GM21528 (cell line): ENCODE results near the gene CMTM2.
A peak's percentile ranks its signal among the peaks of the same experiment; 100 is the strongest.
"Not testable (repeated sequence)": the region's sequence is repeated elsewhere in the genome, so short reads cannot be mapped to it uniquely, and the experiment has no call there.

Source experiments
- ATAC-seq: cut with Tn5 transposase; IDR thresholded peaks from one replicate; pipeline ENCODE4 v1.9.1; 2021; ENCODE audit warnings: mild to moderate bottlenecking, moderate library complexity; ENCODE audit not compliant: unreplicated experiment, low FRiP score

CMTM2 gene

DNA sequence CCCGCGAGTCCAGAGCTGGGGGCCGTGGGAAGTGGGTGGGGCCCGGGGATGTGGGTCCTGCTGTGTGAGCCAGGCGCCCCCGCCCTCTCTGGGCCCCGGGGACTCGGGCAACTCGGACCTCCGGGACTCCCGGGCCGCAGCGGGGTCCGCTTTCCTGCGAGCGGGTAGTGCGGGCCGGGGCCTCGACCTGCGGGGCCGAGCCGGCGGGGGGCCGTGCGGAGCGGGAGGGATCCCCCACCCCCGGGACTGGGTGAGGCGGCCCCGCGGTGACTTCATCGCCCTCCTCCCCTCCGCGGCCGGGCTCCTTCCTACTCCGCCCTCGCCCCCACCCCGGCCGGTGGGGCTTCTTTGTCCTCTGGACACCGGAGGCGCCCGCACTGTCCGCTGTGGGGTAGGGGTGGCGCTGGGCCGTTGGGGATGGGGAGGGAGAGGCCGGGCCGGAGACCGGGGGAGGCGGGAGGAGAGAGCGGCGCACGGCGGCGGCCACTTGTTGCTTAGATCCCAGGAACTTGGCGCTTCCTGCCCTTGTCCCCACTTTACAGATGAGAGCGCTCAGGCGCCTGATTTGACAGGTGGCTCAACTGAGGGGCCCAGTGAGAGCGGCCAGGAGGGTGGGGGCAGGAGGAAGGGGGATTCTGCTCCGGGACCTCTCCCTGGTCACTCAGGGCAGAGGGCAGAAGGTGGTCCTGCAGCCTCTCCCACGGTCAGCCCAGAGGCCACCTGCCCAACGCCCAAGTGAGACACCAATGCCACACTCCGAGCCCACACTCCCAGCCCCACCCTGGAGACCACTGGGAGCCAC is 26.1 kb downstream of the CMTM2 start:
- ATAC-seq: peak; percentile 10

DNA sequence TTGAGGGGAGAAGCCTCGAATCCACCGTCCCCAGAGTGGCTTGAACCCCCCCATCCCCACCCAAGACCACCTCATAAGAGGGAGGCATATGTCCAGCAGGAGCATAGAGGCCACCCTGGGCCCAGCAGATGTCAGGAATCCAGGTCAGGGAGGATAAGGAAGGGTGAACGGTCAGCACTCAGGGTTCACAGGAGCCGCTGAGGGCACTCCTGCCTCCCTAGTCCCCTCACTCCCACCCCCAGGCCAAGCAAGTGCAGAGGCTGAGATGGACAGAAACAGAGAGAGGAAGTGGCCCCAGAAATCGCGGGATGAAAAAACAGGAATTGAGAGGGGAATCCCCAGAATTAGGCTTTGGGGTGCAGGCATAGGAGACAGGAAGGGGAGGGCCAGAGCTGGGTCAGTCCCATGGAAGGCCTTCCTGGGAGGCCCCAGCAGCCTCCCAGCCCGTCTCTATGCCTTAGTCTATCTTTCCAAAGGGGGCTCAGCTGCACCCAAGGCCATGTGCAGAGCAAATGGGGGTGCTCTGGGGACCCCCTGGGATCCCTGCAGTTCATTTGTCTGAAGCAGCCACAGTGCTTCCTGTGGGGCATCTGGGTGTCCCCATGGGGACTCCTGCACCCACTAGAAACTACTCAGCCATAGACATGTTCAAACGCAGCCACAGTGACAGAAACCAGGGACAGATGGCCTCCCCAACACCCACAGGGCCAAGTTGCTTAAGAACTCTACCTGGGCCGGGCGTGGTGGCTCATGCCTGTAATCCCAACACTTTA is 26.9 kb downstream of the CMTM2 start:
- peak; percentile 36 for ATAC-seq

DNA sequence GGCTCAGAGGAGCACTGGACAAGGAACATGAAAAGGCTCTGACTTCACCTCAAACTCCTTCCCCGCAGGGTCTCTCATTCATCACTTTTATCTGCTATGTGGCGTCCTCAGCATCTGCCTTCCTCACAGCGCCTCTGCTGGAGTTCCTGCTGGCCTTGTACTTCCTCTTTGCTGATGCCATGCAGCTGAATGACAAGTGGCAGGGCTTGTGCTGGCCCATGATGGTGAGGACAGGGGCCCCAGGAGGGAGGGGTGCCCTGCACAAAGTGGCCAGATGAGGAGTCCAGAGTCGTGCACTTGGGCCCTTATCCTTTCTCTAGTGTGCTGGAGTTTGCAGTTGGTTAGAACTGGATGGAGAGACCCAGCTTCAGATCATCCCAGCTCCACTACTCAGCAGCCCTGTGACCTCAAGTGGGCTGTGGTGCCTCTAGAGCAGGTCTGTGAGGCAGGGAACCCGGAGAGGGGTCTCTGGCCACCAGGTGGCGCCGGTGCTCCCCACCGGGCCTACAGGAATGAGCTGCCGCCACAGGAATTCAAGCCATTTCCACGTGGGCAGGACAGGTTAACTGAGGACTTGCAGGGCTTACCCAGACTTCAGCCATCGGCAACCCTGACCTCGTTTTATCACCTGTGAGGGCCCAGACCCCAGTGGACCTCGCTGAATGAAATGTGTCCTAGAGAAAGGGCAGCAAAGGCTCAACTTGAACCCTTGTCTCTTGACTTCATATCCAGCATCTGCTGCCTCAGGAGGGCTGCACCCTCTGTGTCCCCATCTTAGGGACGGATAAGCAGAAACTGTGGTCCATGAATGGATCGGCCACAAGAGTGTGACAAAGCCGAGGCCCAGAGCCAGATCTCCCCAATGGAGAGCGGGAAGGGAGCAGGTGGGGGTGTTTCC is 29.2 kb downstream of the CMTM2 start:
- no peak for ATAC-seq

DNA sequence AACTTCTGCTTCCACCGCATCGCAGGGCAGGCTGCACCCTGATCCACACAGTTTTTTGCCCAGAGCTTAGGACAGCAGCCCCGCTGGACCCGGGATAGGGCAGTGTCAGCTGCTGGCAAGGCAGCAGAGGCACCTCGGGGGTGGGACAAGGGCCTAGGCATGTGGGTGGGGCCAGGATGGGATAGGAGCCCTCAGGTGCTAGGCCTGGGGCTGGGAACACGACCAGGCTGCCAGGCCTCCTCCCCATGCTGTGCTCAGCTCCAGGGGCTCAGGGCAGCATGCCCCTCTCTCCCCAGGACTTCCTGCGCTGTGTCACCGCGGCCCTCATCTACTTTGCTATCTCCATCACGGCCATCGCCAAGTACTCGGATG is 29.9 kb downstream of the CMTM2 start:
- no peak for ATAC-seq

DNA sequence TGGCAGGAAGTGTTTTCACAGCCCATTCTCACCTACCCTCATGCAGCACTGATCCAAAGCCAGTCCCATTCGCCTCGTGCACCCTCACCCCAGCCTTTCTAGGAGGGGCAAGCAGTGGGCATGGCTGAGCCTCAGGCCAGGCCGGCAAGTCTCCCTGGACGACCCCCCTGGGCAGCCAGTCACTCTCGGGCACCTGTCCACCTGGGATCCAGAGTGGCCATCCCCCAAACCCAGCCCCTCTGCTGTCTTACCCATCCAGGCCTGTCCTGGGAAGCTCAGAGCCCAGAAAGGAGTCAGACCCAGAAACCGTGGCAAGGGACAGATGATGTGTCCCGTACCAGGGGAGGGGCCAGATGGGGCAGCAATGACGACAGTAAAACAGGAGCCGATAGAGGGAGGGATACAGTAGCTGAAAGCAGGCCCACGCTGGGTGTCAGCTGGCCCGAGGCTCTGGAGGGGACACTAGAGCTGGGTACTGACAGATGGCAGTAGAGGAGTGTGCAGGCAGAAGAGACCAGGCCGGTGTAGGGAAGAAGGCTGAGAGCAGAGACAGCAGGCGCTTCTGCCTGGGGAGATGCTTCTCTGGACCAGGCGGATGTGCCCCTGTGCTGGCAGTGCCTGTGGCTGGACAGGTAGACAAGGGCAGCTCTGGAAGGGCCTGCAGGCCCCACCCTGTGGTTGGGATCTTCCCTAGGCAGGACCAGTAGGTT is 31.0 kb downstream of the CMTM2 start:
- ATAC-seq: no peak

DNA sequence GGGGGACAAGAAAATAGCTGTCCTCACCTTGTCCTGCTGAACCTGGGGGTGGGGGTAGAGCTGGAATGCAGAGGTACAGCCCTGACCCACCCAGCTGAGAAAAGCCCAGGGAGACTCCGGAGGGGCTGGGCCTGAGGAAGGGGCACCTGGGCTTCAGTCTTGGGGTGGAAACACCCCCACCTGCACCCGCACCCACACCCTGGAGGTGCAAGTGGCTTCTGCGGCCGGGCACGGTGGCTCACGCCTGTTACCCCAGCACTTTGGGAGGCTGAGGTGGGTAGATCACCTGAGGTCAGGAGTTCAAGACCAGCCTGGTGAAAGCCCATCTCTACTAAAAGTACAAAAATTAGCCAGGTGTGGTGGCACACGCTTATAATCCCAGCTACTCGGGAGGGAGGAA is 32.6 kb downstream of the CMTM2 start:
- ATAC-seq: not testable (repeated sequence)

DNA sequence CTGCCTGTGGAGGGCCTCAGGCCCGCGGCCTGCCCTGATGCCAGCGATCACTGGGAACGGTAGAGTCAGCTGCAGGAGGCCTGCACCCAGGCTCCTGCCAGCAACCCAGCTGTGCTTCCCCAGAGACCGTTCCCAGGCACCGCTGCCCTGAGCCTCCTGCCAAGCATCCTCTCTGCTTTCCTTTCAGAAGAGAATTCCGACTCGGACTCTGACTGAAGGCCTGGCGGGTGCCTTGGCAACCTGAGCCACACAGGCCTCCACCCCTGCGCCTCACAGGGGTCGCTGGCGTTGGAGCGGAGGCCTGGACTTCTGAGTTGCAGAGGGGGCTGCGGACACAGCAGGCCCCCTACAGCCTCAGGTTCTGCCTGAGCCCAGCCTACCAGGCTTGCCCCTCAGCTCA is 33.2 kb downstream of the CMTM2 start:
- ATAC-seq: no peak

DNA sequence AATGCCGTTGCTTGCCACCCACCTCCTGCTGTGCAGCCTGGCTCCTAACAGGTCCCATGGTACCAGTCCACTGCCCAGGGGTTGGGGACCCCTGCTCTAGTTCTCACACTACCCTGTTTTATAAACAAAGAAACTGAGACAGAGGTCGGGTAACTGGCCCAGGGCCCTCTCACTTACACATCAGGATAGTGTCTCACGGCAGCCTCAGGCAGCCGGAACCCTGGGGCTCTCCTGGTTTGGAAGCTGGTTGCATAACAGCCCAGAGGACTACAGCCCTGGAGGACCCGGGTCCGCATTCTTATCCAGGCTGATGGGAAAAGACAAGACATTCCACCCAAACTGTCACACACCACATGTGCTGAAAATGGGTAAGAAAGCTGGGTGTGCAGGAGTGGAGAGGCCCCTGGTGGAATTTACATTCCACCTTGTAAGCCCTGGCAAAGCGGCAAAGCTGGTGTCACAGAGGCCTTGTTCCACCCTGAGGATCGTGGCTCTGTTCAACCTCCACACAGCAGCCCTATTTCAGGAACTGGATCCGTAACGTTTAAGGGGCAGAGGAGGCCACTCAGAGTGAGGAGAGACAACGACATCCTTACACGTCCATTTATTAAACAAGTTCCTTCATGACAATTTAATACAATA is 35.0 kb downstream of the CMTM2 start:
- no peak for ATAC-seq

DNA sequence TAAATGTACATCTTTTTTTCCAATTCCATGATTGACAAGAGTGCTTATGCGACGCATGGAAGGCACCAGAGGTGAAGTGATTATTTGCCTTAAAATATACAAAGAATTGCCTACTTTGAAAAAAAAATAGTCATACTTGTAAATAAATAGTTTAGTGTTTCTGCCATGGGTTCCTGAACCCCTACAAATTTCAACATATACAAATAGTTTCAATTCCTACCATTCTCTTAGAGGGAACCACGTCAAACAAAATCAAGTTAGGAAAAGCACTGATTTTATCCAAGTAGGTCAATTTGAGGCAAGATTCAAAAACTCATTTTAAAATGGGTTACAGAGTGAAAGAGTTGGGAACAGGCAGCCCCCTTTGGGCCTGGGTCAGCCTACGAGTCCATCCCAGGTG is 36.9 kb downstream of the CMTM2 start:
- ATAC-seq: no peak

DNA sequence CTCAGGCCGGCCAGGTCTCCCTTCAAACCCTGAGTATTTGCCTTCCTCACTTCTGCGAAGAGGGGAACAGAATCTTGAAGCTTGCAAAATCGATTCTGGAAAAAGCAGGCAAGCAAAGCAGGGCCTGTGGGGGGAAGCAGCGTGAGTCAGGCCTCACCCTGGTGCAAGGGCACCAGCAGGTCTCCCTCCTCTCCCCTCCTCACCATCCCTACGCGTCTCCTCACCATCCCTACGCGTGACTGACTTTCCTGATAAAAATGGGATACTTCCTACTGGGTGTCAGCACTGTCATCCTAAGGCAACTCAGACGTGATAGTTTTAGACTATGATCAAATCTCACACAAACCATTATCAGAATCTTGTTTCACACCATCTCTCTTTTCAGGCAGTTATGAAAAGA is 37.3 kb downstream of the CMTM2 start:
- no peak for ATAC-seq

DNA sequence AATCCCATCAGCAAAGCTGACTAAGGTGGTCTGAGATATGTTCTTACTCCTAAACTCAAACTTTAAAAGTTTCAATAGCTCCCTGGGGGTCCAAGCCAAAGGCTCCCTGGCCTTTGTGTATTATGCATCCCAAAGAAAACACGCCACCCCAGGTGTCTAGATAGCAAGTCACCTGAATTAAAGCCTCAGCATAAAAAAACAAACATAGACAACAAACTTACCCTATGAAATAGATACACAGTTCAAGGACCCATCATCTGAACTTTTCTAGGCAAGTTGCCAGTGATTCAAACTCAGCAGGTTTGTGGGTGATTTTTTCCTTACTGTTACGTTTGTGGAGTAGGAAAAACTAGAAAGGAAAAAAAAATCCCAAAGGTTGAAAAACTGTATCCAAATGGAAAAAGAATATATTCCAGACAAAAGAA is 37.8 kb downstream of the CMTM2 start:
- ATAC-seq: no peak

DNA sequence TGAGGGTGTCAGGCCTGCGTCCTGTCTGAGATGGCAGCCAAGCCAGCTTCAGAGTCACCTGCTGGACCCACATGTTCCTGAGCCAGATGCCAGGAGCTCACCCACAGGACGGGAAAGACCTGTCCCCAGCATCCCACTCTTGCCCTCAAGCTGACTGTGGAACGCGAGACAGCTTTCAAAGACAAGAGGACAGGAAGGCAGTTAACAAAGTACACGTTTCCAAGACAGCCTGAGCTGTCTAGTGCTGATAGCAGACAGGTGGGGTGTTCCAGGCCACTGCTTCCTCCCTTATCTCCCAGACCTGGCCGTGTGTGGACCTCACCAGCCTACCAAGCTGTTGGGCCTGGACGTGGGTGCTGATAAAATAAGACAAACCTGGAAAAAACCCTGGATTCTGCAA is 38.5 kb downstream of the CMTM2 start:
- ATAC-seq: no peak

DNA sequence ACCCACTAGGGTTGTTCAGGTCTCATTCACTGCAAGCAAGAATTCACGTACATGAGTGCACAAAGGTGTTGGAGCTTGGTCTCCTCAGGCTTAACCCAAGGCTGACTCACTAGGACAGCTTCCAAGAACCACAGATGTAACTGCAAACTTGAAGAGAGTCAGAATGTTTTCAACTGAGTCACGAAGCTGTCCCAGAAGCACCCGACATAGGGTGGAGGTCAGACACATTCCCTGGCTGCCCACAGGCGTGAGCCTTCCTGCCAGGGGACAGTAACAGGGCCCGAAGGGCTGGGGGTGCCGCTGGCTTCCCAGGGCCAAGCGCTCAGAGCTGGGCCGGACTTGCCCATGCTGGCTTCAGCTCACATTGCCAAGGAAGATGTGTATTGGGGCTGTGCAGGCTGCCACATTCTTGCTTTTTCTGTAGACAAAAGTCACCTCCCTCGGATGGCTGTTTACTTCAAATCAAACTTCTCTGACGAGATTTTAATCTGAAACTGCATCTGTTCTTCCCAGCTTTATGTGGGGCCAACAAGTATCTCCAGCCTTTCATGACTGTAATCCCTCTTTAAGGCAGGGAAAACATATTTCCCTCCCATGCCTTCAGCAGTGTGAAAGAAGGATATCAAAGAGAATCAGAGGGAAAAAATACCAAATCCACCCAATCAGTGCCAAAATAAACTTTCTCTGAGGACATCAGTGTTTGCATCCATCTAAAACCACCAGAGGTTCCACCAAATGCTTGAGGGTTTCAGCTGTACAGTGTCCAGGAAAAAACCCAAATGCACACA is 39.5 kb downstream of the CMTM2 start:
- ATAC-seq: no peak

DNA sequence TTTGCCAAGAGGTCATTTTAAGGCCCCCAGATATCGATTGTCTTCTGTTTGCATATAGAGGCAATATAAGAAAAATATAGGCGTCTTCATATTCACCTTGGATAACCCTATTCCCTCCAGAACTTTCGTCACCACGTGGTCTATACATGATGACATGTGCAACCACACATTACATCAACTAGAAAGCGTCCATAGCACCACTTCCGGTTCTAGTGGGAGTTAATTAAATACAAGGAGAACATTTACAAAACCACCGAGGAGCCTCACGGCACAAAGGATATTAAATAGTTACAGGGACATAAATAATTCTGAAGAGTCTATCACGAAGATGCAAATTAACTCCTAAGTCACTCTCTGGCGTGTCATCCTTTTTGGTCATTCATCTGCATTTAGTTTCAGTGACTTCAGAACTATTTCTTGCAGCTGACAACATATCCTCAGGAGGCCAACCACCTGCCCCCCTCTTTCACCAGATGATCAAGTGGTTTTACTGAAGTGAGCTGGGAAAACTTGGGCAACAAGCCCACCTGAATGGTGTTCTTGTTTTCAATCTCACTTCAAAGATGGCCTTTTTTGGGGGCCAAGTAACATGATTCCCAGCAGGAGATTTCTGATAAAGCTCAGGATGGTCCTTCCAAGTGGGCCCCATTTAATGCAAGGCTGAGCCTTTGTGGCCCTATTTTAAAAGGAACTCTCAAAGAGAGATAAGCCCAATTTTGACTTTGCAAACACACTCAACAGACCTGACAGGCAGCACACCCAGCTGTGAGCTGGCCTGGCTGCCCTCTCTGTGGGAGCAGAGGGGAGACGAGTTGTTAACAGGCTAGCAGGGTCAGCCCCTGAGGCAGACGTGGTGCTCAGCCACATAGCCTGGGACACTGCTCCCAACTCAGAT is 40.5 kb downstream of the CMTM2 start:
- ATAC-seq: no peak

DNA sequence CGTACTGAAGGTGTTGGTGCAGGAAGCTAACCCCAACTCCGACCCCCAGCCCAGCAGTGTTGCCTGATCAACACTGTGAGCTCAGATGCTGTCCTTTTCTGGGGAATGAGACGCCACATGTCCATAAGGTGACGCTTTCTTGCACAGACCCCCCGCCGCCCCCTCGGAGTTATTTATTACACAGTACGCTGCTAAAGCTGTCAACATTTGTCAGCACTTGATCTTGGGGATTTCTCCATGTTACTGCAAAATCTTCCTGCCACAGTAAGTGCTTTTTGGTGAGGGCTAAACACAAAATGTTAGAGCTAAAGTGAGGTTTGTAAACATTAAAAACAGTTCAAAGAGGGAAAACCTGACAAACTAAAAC is 41.1 kb downstream of the CMTM2 start:
- no peak for ATAC-seq

DNA sequence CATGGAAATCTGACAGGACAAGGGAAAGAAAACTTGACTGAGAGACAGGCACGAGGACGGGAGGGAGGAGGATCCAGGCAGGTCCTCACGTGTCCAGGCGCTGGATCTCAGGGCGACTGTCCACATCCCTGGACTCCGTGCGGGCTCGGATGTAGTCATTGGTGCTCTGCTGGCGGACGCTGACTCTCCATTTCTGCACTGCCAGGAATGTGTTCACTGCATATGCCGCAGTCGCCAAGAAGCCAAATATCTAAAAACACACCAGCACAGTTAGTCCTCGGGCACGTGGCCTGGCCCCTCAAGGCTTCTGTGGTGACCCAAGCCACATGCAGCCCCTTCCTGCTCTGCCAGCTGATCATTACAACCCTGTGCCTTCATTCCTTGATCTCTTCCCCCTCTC is 42.7 kb downstream of the CMTM2 start:
- ATAC-seq: no peak

DNA sequence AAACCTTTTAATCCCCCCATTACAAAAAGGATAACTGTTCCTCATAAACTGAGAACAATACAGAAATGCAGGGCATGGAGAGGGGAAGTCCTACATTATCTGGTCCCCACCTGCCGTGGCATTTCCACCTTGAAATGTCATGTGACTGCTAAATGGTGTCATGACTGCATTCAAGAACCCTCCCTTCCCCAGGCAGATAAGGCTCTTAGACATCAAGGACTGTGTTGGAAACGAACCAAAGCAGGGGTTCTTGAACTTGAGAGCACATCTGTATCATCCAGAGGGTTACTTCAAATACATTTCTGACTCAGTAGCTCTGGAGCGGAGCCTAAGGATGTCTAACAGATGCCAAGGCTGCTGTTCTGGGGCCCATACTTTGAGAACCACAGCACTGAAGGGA is 43.6 kb downstream of the CMTM2 start:
- no peak for ATAC-seq

DNA sequence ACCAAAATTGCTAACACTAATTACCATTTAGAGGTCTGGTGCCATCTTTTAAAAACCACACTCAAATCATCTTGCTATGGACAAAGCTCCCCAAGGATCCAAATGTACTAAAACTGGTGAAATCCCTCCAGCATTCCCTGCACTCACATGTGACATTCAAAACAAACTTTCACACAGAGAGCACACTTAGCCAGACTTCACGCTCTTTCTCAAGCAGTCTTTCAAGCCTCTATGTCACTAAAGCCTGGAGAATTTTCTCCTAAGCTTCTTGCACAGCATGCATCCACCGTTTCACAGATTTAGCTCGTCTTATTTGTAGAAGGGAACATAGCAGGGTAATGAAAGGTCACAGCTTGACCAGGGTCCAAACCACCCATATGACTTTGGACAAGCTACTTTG is 44.5 kb downstream of the CMTM2 start:
- ATAC-seq: no peak
